ENCODE data around the gene LTB4R.

DNA sequence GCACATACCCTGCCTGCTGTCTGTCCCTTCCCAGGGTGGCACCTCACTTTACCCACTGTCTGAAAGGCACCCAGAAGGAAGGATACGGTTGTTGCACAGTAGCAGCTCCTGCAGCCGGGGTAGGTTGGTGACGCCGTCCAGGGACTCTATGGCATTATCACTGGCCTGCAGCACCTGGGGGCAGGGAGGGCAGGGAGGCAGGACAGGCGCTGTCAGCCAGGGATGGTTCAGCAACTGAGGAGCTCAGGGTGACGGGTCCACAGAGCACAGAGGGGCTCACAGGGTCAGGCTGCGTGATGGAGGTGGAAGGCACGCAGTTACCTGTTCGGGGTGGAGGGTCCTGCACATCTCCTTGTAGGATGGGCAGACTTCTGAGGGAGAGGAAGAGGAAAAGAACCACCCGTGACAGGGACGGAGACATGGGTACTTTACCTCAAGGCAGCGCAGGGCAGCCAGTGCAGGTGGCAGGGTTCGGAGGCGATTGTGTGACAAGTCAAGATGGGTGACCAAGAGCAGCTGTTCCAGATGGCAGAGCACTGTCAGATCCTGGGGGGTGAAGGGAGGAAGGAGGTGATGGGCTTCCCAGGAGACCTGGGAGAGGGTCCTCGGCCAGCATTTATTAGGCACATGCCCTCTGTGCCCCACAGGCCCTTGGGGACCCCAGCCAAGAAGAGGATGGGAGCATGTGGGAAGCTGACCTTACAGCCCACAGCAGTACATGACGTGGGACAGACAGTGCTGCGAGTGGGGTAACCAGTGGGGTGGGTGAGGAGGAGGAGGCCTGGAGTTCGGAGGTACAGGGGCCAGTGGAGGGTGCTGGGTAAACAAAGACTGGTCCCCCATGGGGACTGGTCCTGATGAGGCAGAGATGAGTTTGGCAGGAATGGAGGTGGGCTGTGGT, 44.7 kb upstream of the LTB4R start:
- TF ChIP-seq CTCF (conservative IDR thresholded peaks at IDR 0.05 in 1 of 2, IDR thresholded peaks at IDR 0.05 in 1 of 2; ENCODE audit: extremely low read depth in 1 of 2, insufficient read depth in 1 of 2, low read depth in 1 of 2, low read length in 2 of 2) (no peak), EZH2 (IDR thresholded peaks at IDR 0.05; ENCODE audit: borderline replicate concordance, low read length) (no peak)

Data from mammary epithelial cell (primary cell).